K562 (cell line): ENCODE results near the gene TTC21A. TPM values are rescaled to one million over a fixed set of nuclear protein-coding genes. Genes with fewer than 3 reads are reported as not detected.
A peak's percentile ranks its signal among the peaks of the same experiment; 100 is the strongest.

Source experiments
- MGA ChIP-seq: fragments of 450-650 bp; IDR thresholded peaks from 2 replicates; pipeline ENCODE4 v1.6.1; 2016; ENCODE audit warnings: mild to moderate bottlenecking, moderate library complexity
- NFYB ChIP-seq: IDR thresholded peaks from 2 replicates; pipeline ENCODE4 v1.6.1; 2011; ENCODE audit warnings: mild to moderate bottlenecking, moderate library complexity; ENCODE audit not compliant: insufficient read length; ENCODE audit errors: extremely low read depth
- SMAD4 ChIP-seq: fragments of 250-450 bp; sonication (Bioruptor Pico); conservative IDR thresholded peaks from 2 replicates; pipeline ENCODE4 v1.8.0; 2021; ENCODE audit warnings: inconsistent platforms, mild to moderate bottlenecking, moderate library complexity
- ZNF175 ChIP-seq: fragments of 200-800 bp; sonication (Bioruptor generic); IDR thresholded peaks from 2 replicates; pipeline ENCODE4 v1.6.1; 2016; ENCODE audit warnings: low read depth, mild to moderate bottlenecking, missing genetic modification characterization, missing compliant biosample characterization
- ZNF282 ChIP-seq: sonication (generic); formaldehyde crosslinking; IDR thresholded peaks from 2 replicates; pipeline ENCODE4 v1.8.1; 2023; ENCODE audit warnings: missing genetic modification reagents
- polyA plus RNA-seq, 8 experiments: library from polyadenylated mRNA; depleted of rRNA in 4 of 8; stranded (reverse) in 5 of 8; unstranded in 3 of 8; fragments of >200 nt; fragmentation: Nextera tagmentation in 2 of 8; fragmentation: Illumina TruSeq in 1 of 8; extraction: Ambion mirVana in 2 of 8; extraction: Trizol in 1 of 8; gene quantifications; 2 replicates each; pipeline versions ENCODE4 v1.2.1 to v1.2.3, GENCODE V29; 2011 to 2014; ENCODE audit warnings: inconsistent platforms in 1 of 8, missing spikeins in 1 of 8
- total RNA-seq, 7 experiments: library from RNA; depleted of rRNA in 6 of 7; stranded (reverse); fragments of >200 nt in 6 of 7; fragmentation: Illumina TruSeq in 2 of 7; extraction: Trizol in 2 of 7; gene quantifications; 2 replicates each; pipeline versions ENCODE4 v1.2.1 to v1.2.3, GENCODE V29; 2011 to 2021; ENCODE audit warnings: low replicate concordance in 1 of 7
- TF ChIP-seq, protein P1 (sequence below): sonication (generic); formaldehyde crosslinking; IDR thresholded peaks from 2 replicates; pipeline ENCODE4 v1.4.0; 2020; ENCODE audit warnings: mild to moderate bottlenecking, missing genetic modification reagents
- TF ChIP-seq, protein P2 (sequence below): fragments of 450-650 bp; IDR thresholded peaks from 2 replicates; pipeline ENCODE4 v1.6.1; 2018; ENCODE audit not compliant: partially characterized antibody

Gene TTC21A
- total and polyA plus RNA-seq, 9 of the 15 experiments (the other 6 are each of a cell fraction or from before 2014, with no cell fraction given), result 0.22 to 1.4 (median 0.70) TPM

DNA sequence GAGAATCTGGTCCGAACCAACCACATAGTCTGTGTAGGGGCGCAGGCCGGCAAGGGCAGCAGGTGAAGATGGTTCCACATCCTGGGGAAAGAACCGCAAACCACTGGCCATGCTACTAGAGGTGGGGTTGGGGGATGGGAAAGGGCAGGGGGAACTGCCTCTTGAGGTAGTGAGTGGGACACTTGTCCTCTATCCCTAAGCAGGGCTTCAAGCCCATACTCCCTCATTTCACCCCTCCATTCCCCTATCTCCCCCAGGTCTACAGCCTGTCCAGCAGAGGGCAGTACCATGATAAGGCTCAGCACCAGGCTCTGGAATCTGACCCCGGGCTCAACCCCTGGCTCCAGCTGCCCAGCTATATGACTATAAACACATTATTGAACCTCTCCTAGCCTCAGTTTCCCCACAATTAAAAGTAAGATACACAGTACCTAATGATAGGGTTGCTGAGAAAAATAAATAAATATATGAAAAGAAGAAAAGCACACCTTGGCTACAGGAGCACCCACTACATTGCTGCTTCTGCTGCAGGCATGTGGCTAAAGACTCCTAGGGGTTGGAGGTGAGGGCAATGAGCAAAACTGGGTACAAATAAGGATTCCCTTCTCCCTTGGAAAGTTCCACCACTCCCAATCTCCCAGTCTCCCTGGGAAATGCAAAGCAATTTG is 6.3 kb upstream of the TTC21A start (continued):
- TF ChIP-seq, protein P1, sequence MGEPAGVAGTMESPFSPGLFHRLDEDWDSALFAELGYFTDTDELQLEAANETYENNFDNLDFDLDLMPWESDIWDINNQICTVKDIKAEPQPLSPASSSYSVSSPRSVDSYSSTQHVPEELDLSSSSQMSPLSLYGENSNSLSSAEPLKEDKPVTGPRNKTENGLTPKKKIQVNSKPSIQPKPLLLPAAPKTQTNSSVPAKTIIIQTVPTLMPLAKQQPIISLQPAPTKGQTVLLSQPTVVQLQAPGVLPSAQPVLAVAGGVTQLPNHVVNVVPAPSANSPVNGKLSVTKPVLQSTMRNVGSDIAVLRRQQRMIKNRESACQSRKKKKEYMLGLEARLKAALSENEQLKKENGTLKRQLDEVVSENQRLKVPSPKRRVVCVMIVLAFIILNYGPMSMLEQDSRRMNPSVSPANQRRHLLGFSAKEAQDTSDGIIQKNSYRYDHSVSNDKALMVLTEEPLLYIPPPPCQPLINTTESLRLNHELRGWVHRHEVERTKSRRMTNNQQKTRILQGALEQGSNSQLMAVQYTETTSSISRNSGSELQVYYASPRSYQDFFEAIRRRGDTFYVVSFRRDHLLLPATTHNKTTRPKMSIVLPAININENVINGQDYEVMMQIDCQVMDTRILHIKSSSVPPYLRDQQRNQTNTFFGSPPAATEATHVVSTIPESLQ, result no peak
- TF ChIP-seq MGA, result no peak
- no peak for TF ChIP-seq ZNF282 (CRISPR knock-in tag)
- no peak for TF ChIP-seq ZNF175 (CRISPR knock-in tag)
- TF ChIP-seq SMAD4 (CRISPR knock-in tag), result no peak
- TF ChIP-seq, protein P2, sequence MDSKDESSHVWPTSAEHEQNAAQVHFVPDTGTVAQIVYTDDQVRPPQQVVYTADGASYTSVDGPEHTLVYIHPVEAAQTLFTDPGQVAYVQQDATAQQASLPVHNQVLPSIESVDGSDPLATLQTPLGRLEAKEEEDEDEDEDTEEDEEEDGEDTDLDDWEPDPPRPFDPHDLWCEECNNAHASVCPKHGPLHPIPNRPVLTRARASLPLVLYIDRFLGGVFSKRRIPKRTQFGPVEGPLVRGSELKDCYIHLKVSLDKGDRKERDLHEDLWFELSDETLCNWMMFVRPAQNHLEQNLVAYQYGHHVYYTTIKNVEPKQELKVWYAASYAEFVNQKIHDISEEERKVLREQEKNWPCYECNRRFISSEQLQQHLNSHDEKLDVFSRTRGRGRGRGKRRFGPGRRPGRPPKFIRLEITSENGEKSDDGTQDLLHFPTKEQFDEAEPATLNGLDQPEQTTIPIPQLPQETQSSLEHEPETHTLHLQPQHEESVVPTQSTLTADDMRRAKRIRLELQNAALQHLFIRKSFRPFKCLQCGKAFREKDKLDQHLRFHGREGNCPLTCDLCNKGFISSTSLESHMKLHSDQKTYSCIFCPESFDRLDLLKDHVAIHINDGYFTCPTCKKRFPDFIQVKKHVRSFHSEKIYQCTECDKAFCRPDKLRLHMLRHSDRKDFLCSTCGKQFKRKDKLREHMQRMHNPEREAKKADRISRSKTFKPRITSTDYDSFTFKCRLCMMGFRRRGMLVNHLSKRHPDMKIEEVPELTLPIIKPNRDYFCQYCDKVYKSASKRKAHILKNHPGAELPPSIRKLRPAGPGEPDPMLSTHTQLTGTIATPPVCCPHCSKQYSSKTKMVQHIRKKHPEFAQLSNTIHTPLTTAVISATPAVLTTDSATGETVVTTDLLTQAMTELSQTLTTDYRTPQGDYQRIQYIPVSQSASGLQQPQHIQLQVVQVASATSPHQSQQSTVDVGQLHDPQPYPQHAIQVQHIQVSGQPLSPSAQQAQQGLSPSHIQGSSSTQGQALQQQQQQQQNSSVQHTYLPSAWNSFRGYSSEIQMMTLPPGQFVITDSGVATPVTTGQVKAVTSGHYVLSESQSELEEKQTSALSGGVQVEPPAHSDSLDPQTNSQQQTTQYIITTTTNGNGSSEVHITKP, result peak; percentile 57
- no peak for TF ChIP-seq NFYB
